ENCODE results near the gene IKZF1. TPM values are rescaled to one million over a fixed set of nuclear protein-coding genes. Genes with fewer than 3 reads are reported as not detected.

Gene IKZF1
- total RNA-seq, 6 experiments from 2014 or later: 3.1 to 9.6 (median 5.2) TPM

GRCh38 chr7:50357426-50357825 is 52.9 kb downstream of the IKZF1 start:
- Histone ChIP-seq H3K27me3 (no peaks in the 10 kb centered on the region), H3K4me1 (no peaks in the 10 kb centered on the region), H3K4me3 (no peak overlapping the region), H3K9me3 (no peaks in the 10 kb centered on the region), H3K36me3 (no peaks in the 10 kb centered on the region), H3K27ac (no peak overlapping the region)
- DNase-seq (no peak), ATAC-seq (no peak)
- intact Hi-C loops (cut with DNase I): no loop called here
- WGBS (ENCODE audit: insufficient coverage, low coverage, low lambda C conversion rate, missing lambda C conversion rate): 72% methylated on average over 8 of the region's 8 CpGs
- TF ChIP-seq, protein P1, sequence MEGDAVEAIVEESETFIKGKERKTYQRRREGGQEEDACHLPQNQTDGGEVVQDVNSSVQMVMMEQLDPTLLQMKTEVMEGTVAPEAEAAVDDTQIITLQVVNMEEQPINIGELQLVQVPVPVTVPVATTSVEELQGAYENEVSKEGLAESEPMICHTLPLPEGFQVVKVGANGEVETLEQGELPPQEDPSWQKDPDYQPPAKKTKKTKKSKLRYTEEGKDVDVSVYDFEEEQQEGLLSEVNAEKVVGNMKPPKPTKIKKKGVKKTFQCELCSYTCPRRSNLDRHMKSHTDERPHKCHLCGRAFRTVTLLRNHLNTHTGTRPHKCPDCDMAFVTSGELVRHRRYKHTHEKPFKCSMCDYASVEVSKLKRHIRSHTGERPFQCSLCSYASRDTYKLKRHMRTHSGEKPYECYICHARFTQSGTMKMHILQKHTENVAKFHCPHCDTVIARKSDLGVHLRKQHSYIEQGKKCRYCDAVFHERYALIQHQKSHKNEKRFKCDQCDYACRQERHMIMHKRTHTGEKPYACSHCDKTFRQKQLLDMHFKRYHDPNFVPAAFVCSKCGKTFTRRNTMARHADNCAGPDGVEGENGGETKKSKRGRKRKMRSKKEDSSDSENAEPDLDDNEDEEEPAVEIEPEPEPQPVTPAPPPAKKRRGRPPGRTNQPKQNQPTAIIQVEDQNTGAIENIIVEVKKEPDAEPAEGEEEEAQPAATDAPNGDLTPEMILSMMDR (IDR thresholded peaks at IDR 0.05): no peak
- no peak for TF ChIP-seq POLR2A (IDR thresholded peaks at IDR 0.05)

- 25% methylated on average over 9 of the region's 13 CpGs for WGBS (ENCODE audit: insufficient coverage, low coverage, low lambda C conversion rate, missing lambda C conversion rate)
- DNase-seq (no peak), ATAC-seq (no peak)
- Histone ChIP-seq H3K4me3 (no peak overlapping the region), H3K27me3 (no peaks in the 10 kb centered on the region), H3K27ac (no peak overlapping the region), H3K9me3 (no peaks in the 10 kb centered on the region), H3K4me1 (no peaks in the 10 kb centered on the region), H3K36me3 (no peaks in the 10 kb centered on the region)
- TF ChIP-seq, protein P1 (IDR thresholded peaks at IDR 0.05): no peak
- TF ChIP-seq POLR2A (IDR thresholded peaks at IDR 0.05): no peak
- intact Hi-C loops (cut with DNase I): no loop called here
These were observed 53.7 kb downstream of the IKZF1 start for GRCh38 chr7:50358041-50358705.

GRCh38 chr7:50358779-50359178 is 54.3 kb downstream of the IKZF1 start:
- H3K4me3 ChIP-seq: no peak overlapping the region
- TF ChIP-seq POLR2A (IDR thresholded peaks at IDR 0.05): no peak
- TF ChIP-seq, protein P1 (IDR thresholded peaks at IDR 0.05): no peak
- H3K36me3 ChIP-seq: no peaks in the 10 kb centered on the region
- DNase-seq (no peak), ATAC-seq (no peak)
- no peaks in the 10 kb centered on the region for H3K4me1 ChIP-seq
- H3K27ac ChIP-seq: no peak overlapping the region
- H3K27me3 ChIP-seq: no peaks in the 10 kb centered on the region
- no peaks in the 10 kb centered on the region for H3K9me3 ChIP-seq
- intact Hi-C loops (cut with DNase I): no loop called here
- 44% methylated on average over 5 of the region's 5 CpGs for WGBS (ENCODE audit: insufficient coverage, low coverage, low lambda C conversion rate, missing lambda C conversion rate)

GRCh38 chr7:50359258-50359994 is 54.9 kb downstream of the IKZF1 start:
- intact Hi-C loops (cut with DNase I): no loop called here
- no peak overlapping the region for H3K27ac ChIP-seq
- no peaks in the 10 kb centered on the region for H3K27me3 ChIP-seq
- TF ChIP-seq, protein P1 (IDR thresholded peaks at IDR 0.05): no peak
- no peak for TF ChIP-seq POLR2A (IDR thresholded peaks at IDR 0.05)
- H3K9me3 ChIP-seq: no peaks in the 10 kb centered on the region
- no peaks in the 10 kb centered on the region for H3K4me1 ChIP-seq
- DNase-seq (no peak), ATAC-seq (no peak)
- no peaks in the 10 kb centered on the region for H3K36me3 ChIP-seq
- WGBS (ENCODE audit: insufficient coverage, low coverage, low lambda C conversion rate, missing lambda C conversion rate): 65% methylated on average over 7 of the region's 9 CpGs
- no peak overlapping the region for H3K4me3 ChIP-seq

Measured in right lobe of liver (tissue), 6 donors.